SK-N-SH (cell line): ENCODE data around the gene ATG4B. TPM values are rescaled to one million over a fixed set of nuclear protein-coding genes. Genes with fewer than 3 reads are reported as not detected.
A peak's percentile ranks its signal among the peaks of the same experiment; 100 is the strongest.

Experiments used
- CTCF ChIA-PET: fragments of 300-600, 350-600 bp; formaldehyde crosslinking; extraction: SDS; loops from one replicate; lab custom pipeline; 2021; lab: Yijun Ruan, JAX
- POLR2A ChIA-PET: fragments of 350-600 bp; sonication (Branson Sonifier 250); formaldehyde crosslinking; extraction: SDS; loops from one replicate; lab custom pipeline; 2020; ENCODE audit warnings: antibody characterized with exemption, inconsistent platforms; lab: Yijun Ruan, JAX
- DNase-seq: peaks from one replicate; pipeline ENCODE4 v3.0.0; 2012
- H2AFZ ChIP-seq: fragments of 200-600 bp; sonication (generic); 2 replicates; pipeline ENCODE4 v1.8.1; 2016; ENCODE audit warnings: antibody characterized with exemption, mild to moderate bottlenecking, low read depth
- H3F3A ChIP-seq: fragments of 200-600 bp; sonication (generic); replicated peaks from 2 replicates; pipeline ENCODE3; 2016; ENCODE audit warnings: antibody characterized with exemption, mild to moderate bottlenecking; ENCODE audit not compliant: insufficient read depth
- H3K27ac ChIP-seq, 2 experiments: fragments of 200-500 bp in 1 of 2; fragments of 200-600 bp in 1 of 2; sonication (Bioruptor generic) in 1 of 2; sonication (generic), shearing (Covaris generic) in 1 of 2; 2 replicates each; pipeline versions ENCODE4 v1.5.1 to v1.6.1; 2014 to 2016; ENCODE audit warnings: low read depth in 2 of 2, inconsistent platforms in 1 of 2, low read length in 1 of 2, mild to moderate bottlenecking in 1 of 2, mixed read lengths in 1 of 2
- H3K27me3 ChIP-seq: fragments of 200-600 bp; sonication (generic), shearing (Covaris generic); 2 replicates; pipeline ENCODE4 v1.6.1; 2016; ENCODE audit warnings: mixed run types; ENCODE audit not compliant: insufficient read depth
- H3K36me3 ChIP-seq, 2 experiments: fragments of 200-500 bp in 1 of 2; fragments of 200-600 bp in 1 of 2; sonication (Bioruptor generic) in 1 of 2; sonication (generic) in 1 of 2; replicated peaks in 1 of 2; 2 replicates each; pipeline versions ENCODE3 to v1.5.1; 2014 to 2016; ENCODE audit warnings: low read length in 1 of 2, mild to moderate bottlenecking in 1 of 2; ENCODE audit not compliant: insufficient read depth in 2 of 2, control insufficient read depth in 1 of 2
- H3K4me1 ChIP-seq, 2 experiments: fragments of 200-500 bp in 1 of 2; fragments of 200-600 bp in 1 of 2; sonication (Bioruptor generic) in 1 of 2; sonication (generic), shearing (Covaris generic) in 1 of 2; 2 replicates each; pipeline versions ENCODE4 v1.5.1 to v1.6.1; 2014 to 2016; ENCODE audit warnings: low read depth in 1 of 2, low read length in 1 of 2, mixed run types in 1 of 2; ENCODE audit not compliant: insufficient read depth in 2 of 2, control insufficient read depth in 1 of 2
- H3K4me2 ChIP-seq: fragments of 200-600 bp; sonication (generic), shearing (Covaris generic); 2 replicates; pipeline ENCODE4 v1.6.1; 2017; ENCODE audit warnings: mixed run types
- H3K4me3 ChIP-seq, 2 experiments: fragments of 200-500 bp in 1 of 2; fragments of 200-600 bp in 1 of 2; sonication (Bioruptor generic) in 1 of 2; sonication (generic), shearing (Covaris generic) in 1 of 2; 2 replicates each; pipeline versions ENCODE4 v1.5.1 to v1.8.1; 2014 to 2016; ENCODE audit warnings: low read depth in 2 of 2, inconsistent platforms in 1 of 2, low read length in 1 of 2, mild to moderate bottlenecking in 1 of 2, mixed read lengths in 1 of 2, moderate library complexity in 1 of 2
- H3K79me2 ChIP-seq: fragments of 200-600 bp; sonication (generic); 2 replicates; pipeline ENCODE4 v1.8.1; 2017; ENCODE audit warnings: mild to moderate bottlenecking; ENCODE audit not compliant: insufficient read depth
- H3K9ac ChIP-seq: fragments of 200-600 bp; sonication (generic); 2 replicates; pipeline ENCODE4 v1.6.1; 2017; ENCODE audit warnings: mixed run types
- H3K9me2 ChIP-seq: fragments of 200-600 bp; sonication (generic); 2 replicates; pipeline ENCODE4 v1.6.1; 2017; ENCODE audit warnings: mixed run types
- H3K9me3 ChIP-seq: fragments of 200-600 bp; sonication (generic); 2 replicates; pipeline ENCODE4 v1.6.1; 2017; ENCODE audit warnings: mixed run types, mild to moderate bottlenecking, moderate library complexity
- H4K20me1 ChIP-seq: fragments of 200-600 bp; sonication (generic); 2 replicates; pipeline ENCODE4 v1.6.1; 2017; ENCODE audit warnings: mild to moderate bottlenecking, mixed run types; ENCODE audit not compliant: insufficient read depth
- EP300 ChIP-seq, 2 experiments: IDR thresholded peaks; 2 replicates each; pipeline versions ENCODE4 v1.4.0 to v1.6.1; 2012; ENCODE audit warnings: borderline replicate concordance in 1 of 2, low read depth in 1 of 2, low read length in 1 of 2
- FOXJ3 ChIP-seq: sonication (generic); formaldehyde crosslinking; IDR thresholded peaks from 2 replicates; pipeline ENCODE4 v1.5.1; 2020; ENCODE audit warnings: mild to moderate bottlenecking, missing genetic modification reagents
- MXI1 ChIP-seq: IDR thresholded peaks from 2 replicates; pipeline ENCODE4 v1.6.1; 2012; ENCODE audit warnings: mild to moderate bottlenecking, low read depth, low read length, improper control_type of control experiment
- RAD21 ChIP-seq: IDR thresholded peaks from 2 replicates; pipeline ENCODE4 v1.6.1; 2012; ENCODE audit warnings: mild to moderate bottlenecking, low read length
- SIN3A ChIP-seq: IDR thresholded peaks from 2 replicates; pipeline ENCODE4 v1.6.1; 2012; ENCODE audit warnings: low read depth, mild to moderate bottlenecking, low read length, moderate library complexity, borderline replicate concordance
- WGBS: methylation state at CpG from one replicate; pipeline ENCODE4 v1.1.6; 2017; ENCODE audit warnings: low lambda C conversion rate; 5-methylcytosine and 5-hydroxymethylcytosine counted together
- polyA plus RNA-seq, 3 experiments: library from polyadenylated mRNA; depleted of rRNA; stranded (reverse); fragments of >200 nt; gene quantifications; 2 replicates each; pipeline ENCODE4 v1.2.3, GENCODE V29; 2012
- TF ChIP-seq, protein P1 (sequence below): fragments of 200-600 bp; sonication (generic); IDR thresholded peaks from 2 replicates; pipeline ENCODE4 v1.6.1; 2017; ENCODE audit warnings: antibody characterized with exemption, mild to moderate bottlenecking, moderate library complexity
- TF ChIP-seq, protein P2 (sequence below): fragments of 150-350 bp; IDR thresholded peaks from 2 replicates; pipeline ENCODE4 v1.6.1; 2017; ENCODE audit warnings: antibody characterized with exemption, low read length, low read depth, borderline replicate concordance
- TF ChIP-seq, protein P3 (sequence below): IDR thresholded peaks from 2 replicates; pipeline ENCODE4 v1.4.0; 2012; ENCODE audit warnings: low read depth, borderline replicate concordance

Gene ATG4B
- polyA plus RNA-seq, 1 of the 3 experiments (the other 2 are of a cell fraction): 107 TPM

DNA sequence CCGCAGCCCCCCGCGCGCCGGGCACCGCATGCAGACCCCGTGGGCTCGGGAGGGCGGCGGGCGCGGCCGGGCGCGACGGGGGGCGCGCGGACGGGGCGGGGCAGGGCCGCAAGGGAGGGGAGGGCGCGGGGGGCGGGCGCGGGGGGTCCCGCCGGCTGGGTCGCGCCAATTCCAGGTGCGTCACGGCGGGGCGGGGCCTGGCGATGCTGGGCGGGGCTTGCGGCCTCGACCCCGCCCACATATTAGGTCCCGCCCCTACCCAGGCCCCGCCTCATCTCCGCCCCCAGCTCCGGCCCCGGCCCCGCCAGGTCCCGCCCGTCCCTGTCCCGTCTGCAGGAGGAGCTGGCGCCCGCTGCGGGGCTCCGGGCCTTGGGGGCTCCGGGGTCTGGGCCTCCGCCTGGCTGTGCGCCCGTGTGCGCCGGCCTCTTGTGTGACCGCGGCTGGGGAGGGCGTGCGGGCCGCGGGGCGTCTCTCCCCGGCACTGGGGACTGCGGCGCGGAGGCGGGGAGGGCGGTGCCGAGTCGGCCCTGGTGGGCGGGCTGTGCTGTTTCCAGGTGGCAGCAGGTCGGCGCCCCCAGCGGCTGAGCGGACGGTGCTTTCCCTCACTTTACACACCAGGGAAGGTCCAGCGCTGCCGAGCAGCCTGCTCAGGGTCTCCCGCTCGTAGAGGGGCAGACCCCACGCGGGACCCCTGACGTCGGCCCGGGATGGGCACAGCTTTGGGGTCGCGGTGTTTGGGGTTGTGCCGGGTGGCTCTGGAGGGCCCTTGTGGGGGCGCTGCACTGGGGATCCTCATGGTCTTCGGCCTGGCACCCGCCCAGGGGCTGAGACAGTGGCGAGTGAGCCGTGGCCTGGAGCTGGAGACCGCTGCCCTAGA is 64.9 kb downstream of the ATG4B start:
- Histone ChIP-seq H3K9ac (peak overlapping the region; percentile 85), H3K27me3 (no peaks in the 10 kb centered on the region), H3K9me3 (no peaks in the 10 kb centered on the region), H3K79me2 (peaks cover 26% of the 10 kb centered on the region; the same call in 1 of the 2 replicates), H3F3A (peaks cover 12% of the 10 kb centered on the region), H3K9me2 (no peaks in the 10 kb centered on the region), H3K36me3 (peaks cover 14 to 29% of the 10 kb centered on the region in 2 experiments), H4K20me1 (peaks cover 8% of the 10 kb centered on the region; the same call in 1 of the 2 replicates), H3K4me1 (peaks cover 0 to 11% of the 10 kb centered on the region in 2 experiments; a peak in 1 of 4 replicates), H2AFZ (0 out of 2 replicates have a peak overlapping the region, but pooled peaks have one; percentile 74), H3K27ac (peak overlapping the region; percentile 78 to 86; a peak in 3 of 4 replicates), H3K4me2 (peak overlapping the region; percentile 100), H3K4me3 (peak overlapping the region; percentile 63 to 88)
- POLR2A ChIA-PET: interaction anchor here (0.7 to 2.8 kb wide), 11 partner anchors 14 to 346 kb away, joined by 3 to 14 read pairs (median 4); partner anchors contain the start of genes D2HGDH, DTYMK and FARP2
- WGBS: 0% methylated on average over 6 of the region's 98 CpGs
- peak; percentile 96 for DNase-seq
- TF ChIP-seq FOXJ3 (CRISPR knock-in tag) (peak; percentile 46; the same call in 1 of the 2 replicates), MXI1 (peak; percentile 60; the same call in 1 of the 2 replicates), SIN3A (peak; percentile 69; the same call in 1 of the 2 replicates)
- TF ChIP-seq, protein P1, sequence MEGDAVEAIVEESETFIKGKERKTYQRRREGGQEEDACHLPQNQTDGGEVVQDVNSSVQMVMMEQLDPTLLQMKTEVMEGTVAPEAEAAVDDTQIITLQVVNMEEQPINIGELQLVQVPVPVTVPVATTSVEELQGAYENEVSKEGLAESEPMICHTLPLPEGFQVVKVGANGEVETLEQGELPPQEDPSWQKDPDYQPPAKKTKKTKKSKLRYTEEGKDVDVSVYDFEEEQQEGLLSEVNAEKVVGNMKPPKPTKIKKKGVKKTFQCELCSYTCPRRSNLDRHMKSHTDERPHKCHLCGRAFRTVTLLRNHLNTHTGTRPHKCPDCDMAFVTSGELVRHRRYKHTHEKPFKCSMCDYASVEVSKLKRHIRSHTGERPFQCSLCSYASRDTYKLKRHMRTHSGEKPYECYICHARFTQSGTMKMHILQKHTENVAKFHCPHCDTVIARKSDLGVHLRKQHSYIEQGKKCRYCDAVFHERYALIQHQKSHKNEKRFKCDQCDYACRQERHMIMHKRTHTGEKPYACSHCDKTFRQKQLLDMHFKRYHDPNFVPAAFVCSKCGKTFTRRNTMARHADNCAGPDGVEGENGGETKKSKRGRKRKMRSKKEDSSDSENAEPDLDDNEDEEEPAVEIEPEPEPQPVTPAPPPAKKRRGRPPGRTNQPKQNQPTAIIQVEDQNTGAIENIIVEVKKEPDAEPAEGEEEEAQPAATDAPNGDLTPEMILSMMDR: peak; percentile 60
- TF ChIP-seq, protein P2, sequence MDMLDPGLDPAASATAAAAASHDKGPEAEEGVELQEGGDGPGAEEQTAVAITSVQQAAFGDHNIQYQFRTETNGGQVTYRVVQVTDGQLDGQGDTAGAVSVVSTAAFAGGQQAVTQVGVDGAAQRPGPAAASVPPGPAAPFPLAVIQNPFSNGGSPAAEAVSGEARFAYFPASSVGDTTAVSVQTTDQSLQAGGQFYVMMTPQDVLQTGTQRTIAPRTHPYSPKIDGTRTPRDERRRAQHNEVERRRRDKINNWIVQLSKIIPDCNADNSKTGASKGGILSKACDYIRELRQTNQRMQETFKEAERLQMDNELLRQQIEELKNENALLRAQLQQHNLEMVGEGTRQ: no peak
- TF ChIP-seq, protein P3, sequence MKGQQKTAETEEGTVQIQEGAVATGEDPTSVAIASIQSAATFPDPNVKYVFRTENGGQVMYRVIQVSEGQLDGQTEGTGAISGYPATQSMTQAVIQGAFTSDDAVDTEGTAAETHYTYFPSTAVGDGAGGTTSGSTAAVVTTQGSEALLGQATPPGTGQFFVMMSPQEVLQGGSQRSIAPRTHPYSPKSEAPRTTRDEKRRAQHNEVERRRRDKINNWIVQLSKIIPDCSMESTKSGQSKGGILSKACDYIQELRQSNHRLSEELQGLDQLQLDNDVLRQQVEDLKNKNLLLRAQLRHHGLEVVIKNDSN: no peak
- CTCF ChIA-PET: interaction anchor here (0.8 to 4.9 kb wide), 28 partner anchors 10 to 211 kb away, joined by 3 to 58 read pairs (median 4); partner anchors contain the start of genes D2HGDH, DTYMK and RTP5

DNA sequence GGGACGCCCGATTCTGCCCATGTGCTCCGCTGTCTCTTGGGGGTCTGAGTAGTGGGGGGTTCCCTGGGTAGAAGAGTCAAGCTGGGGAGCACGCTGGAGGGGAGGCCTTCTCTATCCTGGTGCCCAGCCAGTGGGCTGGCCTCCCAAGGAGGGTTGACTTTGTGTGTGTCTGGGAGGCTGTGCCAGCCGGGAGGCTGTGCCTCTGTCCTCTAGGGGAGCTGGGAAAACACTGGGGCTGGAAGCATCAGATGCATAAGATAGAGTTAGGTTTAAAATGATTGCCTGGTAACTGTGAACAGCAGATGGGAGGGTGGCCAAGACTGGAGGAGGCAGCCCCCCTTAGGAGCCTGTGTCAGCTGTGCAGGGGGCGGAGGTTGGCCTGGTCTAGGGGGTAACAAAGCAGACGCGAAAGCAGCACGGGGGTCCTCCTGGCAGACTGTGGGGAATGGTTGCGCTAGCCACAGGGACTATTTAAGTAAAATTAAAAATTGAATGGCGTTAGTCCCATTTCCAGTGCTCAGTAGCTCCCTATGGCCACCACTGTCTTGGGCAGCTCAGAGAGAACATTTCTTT is 65.6 kb downstream of the ATG4B start:
- ChIA-PET POLR2A (interaction anchor here (0.7 to 2.8 kb wide), 5 partner anchors 32 to 347 kb away, joined by 3 to 14 read pairs (median 4); partner anchors contain the start of genes D2HGDH and FARP2), CTCF (interaction anchor here (0.8 to 4.9 kb wide), 23 partner anchors 11 to 211 kb away, joined by 3 to 58 read pairs (median 4); partner anchors contain the start of gene D2HGDH)

More for the DNA sequence above, 65.6 kb downstream of the ATG4B start:
- Histone ChIP-seq H3K4me2 (peak overlapping the region; percentile 100), H3F3A (peaks cover 5% of the 10 kb centered on the region), H3K79me2 (peaks cover 26% of the 10 kb centered on the region; the same call in 1 of the 2 replicates), H3K4me1 (peaks cover 0 to 11% of the 10 kb centered on the region in 2 experiments; a peak in 1 of 4 replicates), H3K9ac (peak overlapping the region; percentile 67), H3K36me3 (peaks cover 17 to 34% of the 10 kb centered on the region in 2 experiments), H4K20me1 (peaks cover 8% of the 10 kb centered on the region; the same call in 1 of the 2 replicates), H3K4me3 (peak overlapping the region; percentile 63 to 88), H3K27ac (peak overlapping the region; percentile 54 to 66; a peak in 3 of 4 replicates), H3K27me3 (no peaks in the 10 kb centered on the region), H3K9me2 (no peaks in the 10 kb centered on the region), H3K9me3 (no peaks in the 10 kb centered on the region), H2AFZ (0 out of 2 replicates have a peak overlapping the region, but pooled peaks have one; percentile 74)
- 38% methylated on average over 10 of the region's 11 CpGs for WGBS
- peak; percentile 59 for DNase-seq
- TF ChIP-seq RAD21 (0 out of 2 replicates have a peak, but pooled peaks have one; percentile 10), FOXJ3 (CRISPR knock-in tag) (no peak; the same call in 1 of the 2 replicates), EP300 (IDR thresholded peaks at IDR 0.05; ENCODE audit: borderline replicate concordance in 1 of 2, low read depth in 1 of 2, low read length in 1 of 2) (0 out of 4 replicates have a peak, but pooled peaks of 1 of the 2 experiments have one; percentile 4)
